ENCODE data around the gene NCOR1. TPM values are rescaled to one million over a fixed set of nuclear protein-coding genes. Genes with fewer than 3 reads are reported as not detected.
"Not testable (repeated sequence)": the region's sequence is repeated elsewhere in the genome, so short reads cannot be mapped to it uniquely, and the experiment has no call there.

The NCOR1 gene
- polyA plus RNA-seq, 1 donor, result 59.7 TPM

DNA sequence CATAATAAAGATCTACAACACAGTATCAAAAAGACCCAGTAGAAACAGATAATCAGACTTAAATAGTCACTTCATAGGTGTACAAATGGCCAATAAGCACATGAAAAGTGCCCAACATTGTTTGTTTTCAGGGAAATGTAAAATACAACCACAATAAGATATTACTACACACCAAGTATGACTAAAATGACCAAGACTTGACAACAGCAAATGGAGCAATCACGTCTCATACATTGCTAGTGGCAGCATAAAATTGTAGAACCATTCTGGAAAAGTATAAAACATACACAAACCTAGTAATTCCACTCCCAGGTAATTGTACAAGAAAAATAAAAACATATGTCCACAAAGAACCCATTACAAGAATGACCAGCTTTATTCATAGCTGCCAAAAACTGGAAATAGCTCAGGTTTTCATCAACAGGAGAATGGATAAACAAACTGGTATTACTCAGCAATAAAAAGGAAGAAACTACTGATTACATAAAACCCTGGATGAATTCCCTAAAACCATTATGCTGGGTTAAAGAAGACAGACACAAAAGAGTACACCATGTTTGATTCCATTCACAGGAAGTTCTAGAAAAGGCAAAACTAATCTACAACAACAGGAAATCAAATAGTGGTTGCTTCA lies 130.2 kb downstream of the NCOR1 start:
- no peak for DNase-seq

DNA sequence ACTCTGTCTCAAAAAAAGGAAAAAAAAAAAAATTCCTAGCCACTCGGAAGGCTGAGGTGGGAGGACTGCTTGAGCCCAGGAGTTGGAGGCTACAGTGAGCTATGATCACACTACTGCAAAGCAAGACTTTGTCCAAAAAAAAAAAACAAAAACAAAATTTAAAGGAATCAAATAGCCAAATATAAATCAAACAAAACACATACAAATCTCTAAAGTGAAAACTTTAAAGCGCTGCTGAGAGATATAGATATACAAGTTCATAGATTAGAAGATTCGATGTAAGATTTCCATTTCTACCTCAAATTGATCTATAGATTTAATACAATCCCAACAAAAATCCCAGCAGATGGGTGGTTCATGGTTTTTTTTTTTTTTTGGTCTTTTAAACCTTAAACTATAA lies 132.1 kb downstream of the NCOR1 start:
- DNase-seq, result no peak

DNA sequence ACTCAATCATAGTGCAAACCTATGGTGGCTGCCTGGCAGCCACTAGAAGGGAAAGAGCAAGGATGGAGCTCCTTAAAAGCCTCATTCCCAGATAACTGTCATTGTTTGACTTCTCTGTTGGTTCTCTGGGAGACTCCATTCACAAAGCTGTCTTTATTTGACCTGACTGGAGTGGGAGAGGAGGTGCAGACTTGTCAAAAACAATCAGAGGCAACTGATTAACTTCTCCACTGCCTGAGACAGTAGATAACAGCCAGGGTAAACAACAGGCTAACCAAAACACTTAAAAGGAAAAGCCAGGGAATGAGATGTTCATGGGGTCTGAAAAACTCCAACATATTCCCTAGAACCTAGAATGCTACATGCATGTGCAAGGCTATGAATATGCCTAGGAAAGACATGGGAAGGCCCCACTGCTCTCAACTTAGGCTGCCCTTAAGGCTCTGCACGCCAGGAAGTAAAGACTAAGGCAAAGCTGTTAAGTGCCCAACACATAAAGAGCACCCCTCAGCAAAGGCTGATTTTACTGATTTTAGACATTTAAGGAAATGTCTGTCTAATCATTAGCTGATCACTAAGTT lies 133.7 kb downstream of the NCOR1 start:
- no peak for DNase-seq

DNA sequence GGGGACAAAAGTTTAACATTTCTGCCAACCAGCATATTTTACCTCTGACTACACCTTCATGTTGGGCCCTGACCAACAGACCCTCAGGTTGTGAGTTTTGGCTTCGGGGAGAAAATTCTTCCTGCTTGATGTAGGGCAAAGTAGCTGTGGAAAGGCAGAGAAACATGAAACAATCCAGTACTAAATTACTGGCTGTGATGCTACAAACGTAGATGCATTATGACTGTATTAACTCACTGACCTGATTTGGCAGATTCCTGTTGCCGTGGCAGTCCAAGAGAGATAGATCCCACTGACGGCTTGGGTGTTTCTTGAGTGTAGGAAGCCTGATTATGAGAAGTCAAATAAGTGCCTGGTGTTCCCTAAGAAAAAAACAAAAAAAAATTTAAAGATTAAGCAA lies 135.0 kb downstream of the NCOR1 start:
- DNase-seq, result no peak

DNA sequence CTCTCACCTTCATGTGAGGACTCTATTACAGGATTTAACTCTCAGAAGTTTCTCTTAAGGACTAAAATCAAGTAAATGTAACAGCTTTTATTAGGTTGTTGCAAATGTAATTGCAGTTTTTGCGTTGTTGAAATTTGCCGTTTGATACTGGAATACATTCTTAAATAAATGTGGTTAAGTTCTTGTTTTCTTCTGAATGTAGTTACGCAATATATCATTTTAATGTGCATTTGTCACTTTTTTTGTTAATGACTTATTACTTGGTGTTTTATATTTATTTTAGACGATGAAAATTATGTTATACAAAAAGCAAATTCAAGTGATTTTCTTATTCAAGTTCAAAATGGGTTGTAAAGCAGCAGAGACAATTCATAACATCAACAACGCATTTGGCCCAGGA lies 139.4 kb downstream of the NCOR1 start:
- no peak for DNase-seq

DNA sequence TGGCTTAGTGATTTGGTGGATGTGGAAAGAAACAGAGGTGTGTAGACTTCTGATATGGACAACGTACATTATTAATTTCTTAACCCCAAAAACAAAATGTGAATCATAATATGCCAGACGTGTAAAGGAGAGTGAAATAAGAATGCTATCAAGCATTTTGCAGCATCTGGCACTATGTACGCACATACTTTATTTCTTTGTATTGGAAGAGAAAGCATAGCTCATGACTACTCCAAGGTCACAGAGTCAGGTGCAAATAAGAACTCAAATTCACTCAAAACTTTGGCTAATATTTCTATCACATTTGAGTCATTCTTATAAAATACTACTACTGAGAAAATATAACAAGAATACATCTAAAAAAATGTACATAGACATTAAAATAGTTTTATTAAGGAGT lies 140.9 kb downstream of the NCOR1 start:
- no peak for DNase-seq

DNA sequence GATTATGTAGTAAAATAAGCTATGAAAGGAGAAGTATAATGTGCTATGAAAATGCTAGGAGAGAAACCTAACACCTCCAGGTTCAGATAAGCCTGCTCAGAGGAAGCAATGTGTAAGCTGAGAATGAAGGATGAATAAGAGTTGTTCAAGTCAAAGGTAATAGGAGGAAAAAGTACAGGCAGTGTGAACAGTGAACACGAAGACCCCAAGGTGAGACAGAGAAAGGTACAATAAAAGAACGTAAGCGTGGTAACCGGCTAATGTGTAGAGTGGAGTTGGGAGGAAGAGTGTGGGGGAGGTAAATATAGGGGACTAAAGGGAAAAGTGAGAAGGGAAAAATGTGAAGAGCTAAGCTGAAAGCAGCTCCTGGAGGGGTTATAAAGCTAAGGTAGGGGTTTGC lies 141.5 kb downstream of the NCOR1 start:
- no peak for DNase-seq

DNA sequence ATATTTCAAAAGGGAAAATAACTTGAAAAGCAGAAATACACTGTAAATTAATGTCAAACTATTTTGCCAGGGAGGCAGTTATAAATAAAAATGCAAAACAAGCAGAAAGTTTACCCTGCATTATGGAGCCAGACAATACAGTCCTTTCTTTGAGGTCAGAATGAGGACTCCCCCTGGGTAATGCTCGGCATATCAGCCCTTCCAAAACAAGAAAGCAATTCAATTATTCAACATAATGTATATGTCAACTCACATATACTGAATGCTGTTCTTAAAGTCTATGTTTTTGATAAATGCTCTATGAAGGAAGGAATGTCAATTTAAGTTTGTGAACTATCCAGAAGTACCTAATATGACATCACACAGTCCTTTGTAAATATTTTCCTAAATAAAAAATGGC lies 143.3 kb downstream of the NCOR1 start:
- DNase-seq, result no peak

DNA sequence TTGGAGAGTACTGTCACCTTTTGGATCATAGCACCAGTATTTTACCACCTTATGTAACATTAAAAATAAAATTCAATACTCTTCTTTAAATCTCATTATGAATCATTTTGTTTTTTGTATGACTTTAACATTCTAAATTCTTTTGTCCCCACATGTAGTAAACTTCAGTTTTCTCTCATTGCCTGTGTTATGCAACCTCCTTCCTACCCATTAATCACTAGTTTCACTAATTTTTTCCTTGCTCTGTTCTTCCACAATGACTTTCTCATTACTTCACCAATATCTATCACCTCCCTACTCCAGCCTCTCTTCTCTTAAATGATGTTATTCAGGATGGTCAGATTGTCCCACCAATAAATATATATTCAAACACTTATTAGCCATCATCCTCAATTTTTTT lies 147.0 kb downstream of the NCOR1 start:
- no peak for DNase-seq

DNA sequence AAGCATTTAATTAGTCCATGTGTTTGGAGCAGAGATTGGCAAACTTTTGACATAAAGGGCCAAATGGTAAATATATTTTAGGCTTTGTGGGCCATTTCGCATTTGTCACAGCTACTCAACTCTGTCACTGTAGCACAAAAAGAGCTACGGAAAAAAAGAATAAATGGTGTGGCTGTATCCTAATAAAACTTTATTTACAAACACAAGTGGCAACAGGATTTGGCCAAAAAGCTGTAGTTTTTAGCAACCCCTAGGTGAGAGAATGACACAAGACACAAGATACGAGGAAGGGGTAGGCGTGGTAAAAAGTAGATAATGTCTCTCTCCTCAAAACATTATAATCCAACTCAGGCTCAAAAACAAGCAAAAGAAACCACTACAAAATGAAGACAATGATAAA lies 149.2 kb downstream of the NCOR1 start:
- no peak for DNase-seq

DNA sequence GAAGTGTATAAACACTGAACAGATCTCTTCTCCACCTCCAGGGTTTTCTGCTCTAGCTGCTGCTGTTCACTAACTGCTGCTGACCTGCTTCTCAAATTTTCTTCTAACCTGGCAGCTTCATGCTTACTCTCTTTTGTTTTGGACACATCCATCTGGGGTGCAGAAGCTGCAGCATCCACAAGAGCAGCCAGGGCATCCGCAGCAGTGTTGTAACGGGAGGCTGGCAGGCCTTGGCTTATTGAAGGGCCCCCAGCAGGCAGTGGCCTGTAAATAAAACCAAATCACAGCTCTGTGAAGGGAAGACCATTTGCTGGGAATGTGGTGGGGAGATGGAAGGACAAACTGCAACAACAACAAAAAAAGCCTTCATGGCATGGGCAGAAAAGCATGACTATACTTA lies 153.7 kb downstream of the NCOR1 start:
- no peak for DNase-seq

DNA sequence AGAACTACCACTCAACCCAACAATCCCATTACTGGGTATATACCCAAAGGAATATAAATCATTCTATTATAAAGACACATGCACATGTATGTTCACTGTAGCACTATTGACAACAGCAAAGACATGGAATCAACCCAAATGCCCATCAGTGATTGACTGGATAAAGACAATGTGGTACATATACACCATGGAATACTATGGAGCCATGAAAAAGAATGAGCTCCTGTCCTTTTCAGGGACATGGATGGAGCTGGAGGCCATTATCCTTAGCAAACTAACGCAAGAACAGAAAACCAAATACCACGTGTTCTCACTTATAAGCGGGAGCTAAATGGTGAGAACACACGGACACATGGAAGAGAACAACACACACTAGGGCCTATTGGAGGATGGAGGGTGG lies 160.2 kb downstream of the NCOR1 start:
- not testable (repeated sequence) for DNase-seq

DNA sequence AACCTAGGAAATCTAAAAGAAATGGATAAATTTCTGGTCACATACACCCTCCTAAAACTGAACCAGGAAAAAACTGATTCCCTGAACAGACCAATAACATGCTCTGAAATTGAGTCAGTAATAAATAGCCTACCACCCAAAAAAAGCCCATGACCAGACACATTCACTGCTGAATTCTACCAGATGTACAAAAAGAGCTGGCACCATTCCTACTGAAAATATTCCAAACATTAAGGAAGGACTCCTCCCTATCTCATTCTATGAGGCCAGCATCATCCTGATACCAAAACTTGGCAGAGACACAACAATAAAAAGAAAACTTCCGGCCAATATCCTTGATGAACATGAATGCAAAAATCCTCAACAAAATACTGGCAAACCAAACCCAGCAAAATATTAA lies 162.8 kb downstream of the NCOR1 start:
- DNase-seq, result no peak

DNA sequence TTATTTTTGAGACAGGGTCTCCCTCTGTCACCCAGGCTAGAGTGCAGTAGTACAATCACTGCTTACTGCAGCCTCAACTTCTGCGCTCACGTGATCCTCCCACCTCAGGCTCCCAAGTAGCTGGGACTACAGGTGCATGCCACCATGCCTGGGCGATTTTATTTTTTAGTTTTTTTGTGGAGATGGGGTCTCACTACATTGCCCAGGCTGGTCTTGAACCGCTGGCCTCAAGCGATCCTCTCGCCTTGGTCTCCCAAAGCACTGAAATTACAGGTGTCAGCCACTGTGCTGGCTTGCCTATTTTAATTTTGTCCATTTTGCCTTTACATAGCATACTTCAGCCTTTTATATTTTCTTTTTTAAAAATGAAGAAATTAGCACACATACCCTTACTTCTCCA lies 164.5 kb downstream of the NCOR1 start:
- DNase-seq, result no peak

DNA sequence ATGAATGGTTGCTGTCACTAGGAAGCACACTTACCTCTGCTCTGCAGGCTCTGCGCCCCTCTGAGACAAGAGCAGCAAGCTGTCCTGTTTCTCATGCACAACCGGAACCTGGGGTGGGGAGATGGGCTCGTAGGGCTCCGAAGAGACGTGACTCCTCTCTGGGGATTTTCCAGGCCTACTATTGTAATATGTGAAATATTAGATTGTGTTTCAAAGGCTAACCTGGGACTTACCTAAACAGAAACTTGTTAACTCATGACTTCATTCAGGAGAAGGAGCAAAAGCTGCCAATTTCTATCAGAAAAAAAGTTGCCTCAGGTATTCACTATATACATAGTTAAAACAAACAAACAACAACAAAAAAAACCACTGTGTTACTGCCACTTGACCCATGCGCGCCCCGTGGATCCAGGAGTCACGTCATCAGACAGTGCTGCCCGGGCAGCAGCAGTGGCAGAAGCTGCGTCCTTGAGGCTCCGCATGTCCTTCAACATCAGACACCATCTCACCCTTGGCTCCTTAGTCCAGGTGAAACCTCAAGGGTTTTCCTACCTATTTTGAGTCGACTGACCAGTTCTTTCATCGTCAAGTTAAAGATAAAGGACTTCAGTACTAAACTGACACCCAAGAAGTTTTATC lies 166.4 kb downstream of the NCOR1 start:
- no peak for DNase-seq

DNA sequence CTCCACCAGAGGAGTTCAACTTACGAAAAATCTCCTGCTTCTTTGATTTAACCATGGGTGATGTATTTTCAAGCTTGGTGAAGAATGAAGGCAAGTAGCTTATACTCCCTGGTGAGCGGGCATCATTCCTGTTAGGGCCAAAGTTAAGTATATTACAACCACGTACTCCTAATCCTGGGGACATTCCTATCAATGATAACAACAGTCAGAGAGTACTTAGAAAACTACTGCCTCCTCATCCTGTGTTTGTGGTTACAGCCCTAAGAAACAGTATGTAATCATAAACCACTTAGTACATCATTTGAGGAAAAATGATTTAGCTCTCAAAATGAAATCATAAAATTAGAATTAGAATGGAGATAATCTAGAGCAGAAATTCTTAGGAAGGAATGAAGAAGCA lies 168.4 kb downstream of the NCOR1 start:
- no peak for DNase-seq

DNA sequence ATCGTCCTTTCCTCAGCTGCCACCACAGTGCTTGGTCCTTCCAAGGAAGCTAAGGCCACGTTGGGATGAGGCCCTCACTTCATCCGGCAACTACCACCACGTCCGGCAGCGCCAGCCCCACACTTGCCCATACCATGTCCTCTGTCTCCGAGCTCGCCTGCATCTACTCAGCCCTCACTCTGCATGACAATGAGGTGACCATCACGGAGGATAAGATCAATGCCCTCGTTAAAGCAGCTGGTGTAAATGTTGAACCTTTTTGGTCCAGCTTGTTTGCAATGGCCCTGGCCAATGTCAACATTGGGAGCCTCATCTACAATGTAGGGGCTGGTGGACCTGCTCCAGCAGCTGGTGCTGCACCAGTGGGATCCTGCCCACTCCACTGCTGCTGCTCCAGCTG lies 170.8 kb downstream of the NCOR1 start:
- DNase-seq, result no peak

DNA sequence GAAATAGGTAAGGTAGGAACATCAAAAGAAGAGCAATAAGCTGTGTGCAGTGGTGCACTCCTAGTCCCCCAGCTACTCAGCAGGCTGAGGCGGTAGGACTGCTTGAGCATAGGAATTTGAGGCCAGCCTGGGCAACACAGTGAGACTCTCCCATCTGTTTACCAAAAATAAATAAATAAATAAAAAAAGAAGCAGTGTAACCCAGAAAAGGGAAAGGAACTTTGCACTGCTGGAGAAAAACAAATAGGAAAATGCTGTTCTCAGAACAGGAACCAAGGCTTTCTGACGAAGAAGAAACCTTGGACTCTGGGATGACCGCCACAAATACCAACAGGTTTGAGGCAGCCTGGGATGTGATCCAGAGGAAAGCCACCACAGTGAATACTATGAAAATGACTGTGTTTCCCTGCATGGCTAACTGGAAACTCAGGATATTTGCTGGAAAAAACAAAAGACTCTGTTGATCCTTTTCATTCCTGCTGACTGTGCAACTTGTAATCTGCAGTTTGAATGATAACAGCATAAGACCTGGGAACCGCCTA lies 174.6 kb downstream of the NCOR1 start:
- no peak for DNase-seq

DNA sequence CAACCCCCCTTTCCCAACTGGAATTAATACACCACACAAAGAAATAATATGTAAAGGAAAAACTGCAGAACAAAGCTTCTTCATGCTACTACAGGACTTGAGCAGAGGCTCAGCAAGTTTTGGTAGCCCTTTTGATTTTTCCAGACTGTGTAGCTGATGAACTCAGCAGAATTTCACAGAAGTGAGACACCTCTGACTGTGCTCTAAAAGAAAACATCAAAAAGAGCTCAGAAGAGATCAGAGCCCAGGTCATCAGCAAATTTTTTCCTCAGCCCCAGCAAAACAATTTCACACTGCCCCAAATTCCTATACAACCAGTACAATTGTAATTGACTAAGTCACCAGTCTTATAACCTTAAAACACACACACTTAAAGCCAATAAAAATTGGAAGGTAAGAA lies 177.7 kb downstream of the NCOR1 start:
- no peak for DNase-seq

DNA sequence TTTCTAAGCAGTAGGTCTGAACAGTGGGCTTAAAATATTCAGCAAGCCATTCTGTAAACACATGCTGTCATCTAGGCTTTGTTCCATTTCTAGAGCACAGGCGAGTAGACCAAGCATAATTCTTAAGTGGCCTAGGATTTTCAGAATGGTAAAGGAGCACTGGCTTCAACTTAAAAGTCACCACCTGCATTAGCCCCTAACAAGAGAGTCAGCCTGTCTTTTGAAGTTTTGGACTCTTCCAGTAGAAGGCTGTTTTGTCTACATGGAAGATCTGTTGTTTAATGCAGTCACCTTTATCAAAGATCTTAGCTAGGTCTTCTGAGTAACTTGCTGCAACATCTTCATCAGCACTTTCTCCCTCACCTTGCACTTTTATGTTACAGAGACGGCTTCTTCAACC lies 179.1 kb downstream of the NCOR1 start:
- DNase-seq, result no peak

DNA sequence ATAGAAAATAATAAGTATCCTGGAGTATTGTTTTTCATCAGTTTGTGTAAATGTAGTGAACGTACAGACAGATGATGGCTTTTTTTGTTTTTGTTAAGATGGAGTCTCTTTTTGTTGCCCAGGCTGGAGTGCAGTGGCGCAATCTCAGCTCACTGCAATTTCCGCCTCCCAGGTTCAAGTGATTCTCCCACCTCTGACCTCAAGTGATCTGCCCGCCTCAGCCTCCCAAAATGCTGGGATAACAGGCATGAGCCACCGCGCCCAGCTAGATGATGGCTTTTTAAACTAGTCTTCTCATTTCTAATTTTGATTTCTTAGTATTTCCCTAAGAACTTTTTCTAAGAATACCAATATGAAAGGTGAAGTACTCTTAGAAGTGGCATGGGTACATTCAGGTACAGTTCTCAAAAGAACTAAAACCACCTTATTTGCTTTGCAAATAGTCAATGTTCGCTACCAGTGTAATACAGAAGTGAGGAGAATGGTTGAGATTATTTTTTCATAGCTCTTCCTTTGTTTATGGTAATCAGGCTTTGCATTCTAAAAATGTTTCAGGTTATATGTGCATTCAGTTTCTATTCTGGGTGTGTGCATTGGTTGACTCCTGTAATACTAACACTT lies 181.5 kb downstream of the NCOR1 start:
- DNase-seq, result no peak

DNA sequence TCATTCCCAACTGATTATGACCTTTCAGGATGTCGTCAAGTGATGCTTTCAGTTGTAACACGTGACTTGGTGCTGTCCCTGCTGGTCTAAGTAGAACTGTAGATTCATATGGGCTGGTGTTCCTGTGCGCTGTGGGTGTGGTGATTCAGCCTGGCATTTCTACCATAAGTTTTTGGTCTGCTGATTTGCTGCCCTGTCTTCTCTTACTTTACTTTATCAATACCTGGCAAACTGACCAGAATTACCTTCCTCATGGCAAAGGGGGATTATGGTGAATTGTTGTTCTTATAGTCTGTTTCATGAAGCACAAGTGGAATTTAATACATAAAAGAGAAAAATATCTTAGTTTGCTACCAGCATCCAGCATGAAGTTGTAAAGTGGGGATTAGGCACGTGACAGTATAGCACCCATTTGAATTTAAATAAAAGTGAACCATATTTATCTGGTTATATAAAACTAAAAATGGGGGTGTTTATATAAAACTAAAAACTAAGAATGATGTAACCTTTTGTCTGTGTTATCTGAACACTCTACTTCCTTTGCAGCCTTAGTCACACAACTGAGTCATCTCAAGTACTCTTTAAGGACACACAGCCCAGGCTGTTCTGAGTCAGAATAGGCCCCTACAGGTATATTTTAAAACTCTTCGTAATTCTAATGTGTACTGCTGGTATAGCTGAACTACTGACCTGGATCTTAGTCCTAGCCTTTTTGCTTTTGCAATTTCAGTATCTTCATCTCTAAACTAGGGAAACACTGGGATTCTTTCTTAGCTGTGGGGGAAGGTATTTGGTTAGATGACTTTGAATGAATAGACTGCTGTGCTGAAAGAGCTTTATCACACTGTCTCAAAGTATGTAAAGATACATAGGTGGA lies 187.4 kb downstream of the NCOR1 start:
- no peak for DNase-seq

DNA sequence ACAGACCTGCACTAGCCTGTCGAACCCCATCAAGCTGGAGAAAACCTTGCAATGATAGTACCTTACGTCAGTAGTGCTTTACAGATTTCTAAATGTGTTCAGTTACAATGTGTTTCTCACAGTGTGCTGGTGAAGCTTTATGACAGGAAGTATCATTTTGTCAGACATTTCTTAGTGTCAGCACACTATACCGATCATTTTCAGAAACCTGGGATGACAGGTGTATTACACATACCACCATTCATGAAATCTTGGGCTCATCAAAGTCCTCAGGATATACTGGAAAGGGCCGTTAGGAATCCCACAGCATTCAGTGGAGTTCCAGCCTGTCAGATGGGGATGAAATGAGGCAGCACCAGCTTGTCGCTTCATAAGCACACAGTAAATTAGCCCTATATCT lies 188.4 kb downstream of the NCOR1 start:
- DNase-seq, result no peak
